ENCODE data around the gene TGOLN2. TPM values are rescaled to one million over a fixed set of nuclear protein-coding genes. Genes with fewer than 3 reads are reported as not detected.

Gene TGOLN2
- total and polyA plus RNA-seq, 10 of the 15 experiments (the other 5 are each of a cell fraction or from before 2014, with no cell fraction given) = 13.8 to 92.3 (median 49.4) TPM

DNA sequence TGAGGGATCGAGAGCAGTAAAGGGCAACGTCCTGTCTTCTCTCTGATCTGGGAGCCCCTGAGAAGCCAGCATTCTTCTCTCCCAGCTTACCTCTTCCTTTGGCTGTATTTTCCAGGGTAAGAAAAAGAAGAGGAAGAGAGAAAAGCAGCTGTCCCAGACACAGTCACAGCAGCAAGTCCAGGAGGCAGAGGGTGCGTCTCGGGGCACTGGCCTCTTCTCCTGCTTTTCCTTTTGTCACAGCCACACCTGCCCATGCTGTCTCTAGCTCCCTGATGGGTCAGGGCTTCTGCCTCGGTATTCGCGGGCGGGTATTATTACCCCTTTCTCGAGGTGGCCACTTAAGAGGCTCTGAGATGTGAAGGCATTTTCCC is 20.3 kb downstream of the TGOLN2 start:
- no peak for DNase-seq (ENCODE audit: low read depth, low spot score)
- no peak overlapping the region for H3K27ac ChIP-seq (ENCODE audit: control insufficient read depth, insufficient read depth)
- no peaks in the 10 kb centered on the region; a peak in 1 of 4 replicates for H3K27me3 ChIP-seq (replicated peaks in 1 of 2; ENCODE audit: control insufficient read depth in 2 of 2, insufficient read depth in 2 of 2, low read length in 1 of 2)
- ChIA-PET SMC1A (ENCODE audit: uncharacterized antibody, unreplicated experiment) (no interaction called here), CTCF (interaction anchor here (1.2 kb wide), 1 partner anchor 11 kb away, joined by 3 read pairs; no protein-coding TSS in a partner anchor), POLR2A (no interaction called here), RAD21 (ENCODE audit: unreplicated experiment) (no interaction called here)
- no peaks in the 10 kb centered on the region for H3K36me3 ChIP-seq (ENCODE audit: control insufficient read depth in 2 of 2, insufficient read depth in 2 of 2, low read length in 1 of 2)
- in situ Hi-C loops (cut with MboI) = no loop called here
- H3K4me3 ChIP-seq = no peak overlapping the region
- WGBS (ENCODE audit: insufficient coverage, insufficient replicate concordance, low lambda C conversion rate, missing lambda C conversion rate) = 54% methylated on average over 9 of the region's 9 CpGs
- FAIRE-seq = no peak
- ATAC-seq = no peak
- TF ChIP-seq YY1 (IDR thresholded peaks at IDR 0.05; ENCODE audit: low read depth, low read length) (no peak), FOS (IDR thresholded peaks at IDR 0.05; ENCODE audit: borderline replicate concordance, extremely low read depth, insufficient read length) (no peak)
- intact Hi-C loops (cut with micrococcal nuclease; ENCODE audit: unreplicated experiment) = no loop called here
- H3K4me1 ChIP-seq (ENCODE audit: control insufficient read depth, insufficient read depth, low read length) = peaks cover 19% of the 10 kb centered on the region
- no peaks in the 10 kb centered on the region for H3K9me3 ChIP-seq (replicated peaks; ENCODE audit: control insufficient read depth, insufficient read depth, low read length)
- H4K20me1 ChIP-seq (ENCODE audit: control insufficient read depth, insufficient read depth) = no peaks in the 10 kb centered on the region
- H3K4me2 ChIP-seq (ENCODE audit: control insufficient read depth, insufficient read depth) = no peak overlapping the region
- BruUV-seq (replicated peaks) = no TSS peak
- H2AFZ ChIP-seq (ENCODE audit: control insufficient read depth, low read depth, low read length) = no peak overlapping the region
- no peak overlapping the region for H3K9ac ChIP-seq (ENCODE audit: control insufficient read depth, insufficient read depth, low read length)
- H3K79me2 ChIP-seq (ENCODE audit: control insufficient read depth, insufficient read depth, low read length) = no peaks in the 10 kb centered on the region

DNA sequence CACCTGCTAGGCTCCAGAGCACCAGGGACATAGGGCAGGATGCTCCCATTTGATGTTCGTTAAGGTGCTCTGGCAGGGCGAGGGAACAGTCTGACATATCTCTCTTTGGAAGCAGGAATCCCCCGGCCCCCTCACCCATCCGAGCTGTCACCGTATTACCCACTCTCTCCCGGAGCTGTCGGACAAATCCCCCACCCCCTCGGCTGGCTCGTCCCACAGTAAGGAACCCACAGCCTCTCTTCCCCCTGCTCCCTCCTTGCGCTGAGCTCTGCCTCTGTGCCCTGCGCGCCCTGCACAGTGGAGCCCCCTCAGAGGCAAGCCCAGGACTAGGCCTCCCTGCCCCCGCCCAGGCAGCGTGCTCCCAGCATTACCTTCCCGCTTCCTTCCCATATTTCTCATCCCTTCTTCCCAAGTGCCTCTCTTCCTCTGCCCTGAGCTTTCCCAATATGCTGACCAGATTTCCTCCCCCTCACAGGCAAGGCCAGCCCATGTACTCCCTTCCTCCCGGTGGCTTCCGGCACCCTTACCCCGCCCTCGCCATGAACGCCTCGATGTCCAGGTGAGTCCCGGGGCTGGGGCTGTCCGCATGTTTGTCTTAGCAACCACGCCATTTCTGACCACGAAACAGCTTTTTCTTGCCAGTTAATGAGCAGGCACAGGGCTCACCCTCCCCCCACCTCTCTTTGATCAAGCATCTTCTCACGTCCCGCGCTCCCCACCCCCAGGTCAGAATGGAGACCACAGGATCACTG is 23.8 kb downstream of the TGOLN2 start:
- Histone ChIP-seq H3K4me1 (ENCODE audit: control insufficient read depth, insufficient read depth, low read length) (peaks cover under 1% of the 10 kb centered on the region; the same call in 1 of the 2 replicates), H3K27ac (ENCODE audit: control insufficient read depth, insufficient read depth) (no peak overlapping the region), H3K9ac (ENCODE audit: control insufficient read depth, insufficient read depth, low read length) (no peak overlapping the region), H3K79me2 (ENCODE audit: control insufficient read depth, insufficient read depth, low read length) (no peaks in the 10 kb centered on the region), H3K4me3 (no peak overlapping the region), H3K36me3 (ENCODE audit: control insufficient read depth in 2 of 2, insufficient read depth in 2 of 2, low read length in 1 of 2) (no peaks in the 10 kb centered on the region), H4K20me1 (ENCODE audit: control insufficient read depth, insufficient read depth) (no peaks in the 10 kb centered on the region), H2AFZ (ENCODE audit: control insufficient read depth, low read depth, low read length) (no peak overlapping the region), H3K9me3 (replicated peaks; ENCODE audit: control insufficient read depth, insufficient read depth, low read length) (no peaks in the 10 kb centered on the region), H3K27me3 (replicated peaks in 1 of 2; ENCODE audit: control insufficient read depth in 2 of 2, insufficient read depth in 2 of 2, low read length in 1 of 2) (peaks cover 0 to 2% of the 10 kb centered on the region in 2 experiments; a peak in 2 of 4 replicates), H3K4me2 (ENCODE audit: control insufficient read depth, insufficient read depth) (no peak overlapping the region)
- ChIA-PET SMC1A (ENCODE audit: uncharacterized antibody, unreplicated experiment) (no interaction called here), RAD21 (ENCODE audit: unreplicated experiment) (no interaction called here), POLR2A (no interaction called here), CTCF (interaction anchor here (0.6 to 0.7 kb wide), 2 partner anchors 186 to 378 kb away, joined by 3 read pairs; no protein-coding TSS in a partner anchor)
- ATAC-seq (no peak), DNase-seq (ENCODE audit: low read depth, low spot score) (no peak), FAIRE-seq (no peak)
- BruUV-seq (replicated peaks) = no TSS peak
- WGBS (ENCODE audit: insufficient coverage, insufficient replicate concordance, low lambda C conversion rate, missing lambda C conversion rate) = 57% methylated on average over 28 of the region's 28 CpGs
- in situ Hi-C loops (cut with MboI) = no loop called here
- intact Hi-C loops (cut with micrococcal nuclease; ENCODE audit: unreplicated experiment) = loop anchor here (5.0 kb wide), 1 partner anchor 248 kb away; no protein-coding TSS in a partner anchor
- TF ChIP-seq, protein P1, sequence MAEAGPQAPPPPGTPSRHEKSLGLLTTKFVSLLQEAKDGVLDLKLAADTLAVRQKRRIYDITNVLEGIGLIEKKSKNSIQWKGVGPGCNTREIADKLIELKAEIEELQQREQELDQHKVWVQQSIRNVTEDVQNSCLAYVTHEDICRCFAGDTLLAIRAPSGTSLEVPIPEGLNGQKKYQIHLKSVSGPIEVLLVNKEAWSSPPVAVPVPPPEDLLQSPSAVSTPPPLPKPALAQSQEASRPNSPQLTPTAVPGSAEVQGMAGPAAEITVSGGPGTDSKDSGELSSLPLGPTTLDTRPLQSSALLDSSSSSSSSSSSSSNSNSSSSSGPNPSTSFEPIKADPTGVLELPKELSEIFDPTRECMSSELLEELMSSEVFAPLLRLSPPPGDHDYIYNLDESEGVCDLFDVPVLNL (IDR thresholded peaks at IDR 0.05; ENCODE audit: low read depth, low read length) = no peak
- no peak for TF ChIP-seq SMAD1 (IDR thresholded peaks at IDR 0.05; ENCODE audit: low read depth, partially characterized antibody)
- no peak for TF ChIP-seq RAD51 (IDR thresholded peaks at IDR 0.05)
- TF ChIP-seq, protein P2, sequence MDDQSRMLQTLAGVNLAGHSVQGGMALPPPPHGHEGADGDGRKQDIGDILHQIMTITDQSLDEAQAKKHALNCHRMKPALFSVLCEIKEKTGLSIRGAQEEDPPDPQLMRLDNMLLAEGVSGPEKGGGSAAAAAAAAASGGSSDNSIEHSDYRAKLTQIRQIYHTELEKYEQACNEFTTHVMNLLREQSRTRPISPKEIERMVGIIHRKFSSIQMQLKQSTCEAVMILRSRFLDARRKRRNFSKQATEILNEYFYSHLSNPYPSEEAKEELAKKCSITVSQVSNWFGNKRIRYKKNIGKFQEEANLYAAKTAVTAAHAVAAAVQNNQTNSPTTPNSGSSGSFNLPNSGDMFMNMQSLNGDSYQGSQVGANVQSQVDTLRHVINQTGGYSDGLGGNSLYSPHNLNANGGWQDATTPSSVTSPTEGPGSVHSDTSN (IDR thresholded peaks at IDR 0.05; ENCODE audit: insufficient replicate concordance, low read depth, low read length) = no peak
- no peak for TF ChIP-seq NRF1 (conservative IDR thresholded peaks at IDR 0.05; ENCODE audit: low read depth, low read length)
- TF ChIP-seq, protein P3, sequence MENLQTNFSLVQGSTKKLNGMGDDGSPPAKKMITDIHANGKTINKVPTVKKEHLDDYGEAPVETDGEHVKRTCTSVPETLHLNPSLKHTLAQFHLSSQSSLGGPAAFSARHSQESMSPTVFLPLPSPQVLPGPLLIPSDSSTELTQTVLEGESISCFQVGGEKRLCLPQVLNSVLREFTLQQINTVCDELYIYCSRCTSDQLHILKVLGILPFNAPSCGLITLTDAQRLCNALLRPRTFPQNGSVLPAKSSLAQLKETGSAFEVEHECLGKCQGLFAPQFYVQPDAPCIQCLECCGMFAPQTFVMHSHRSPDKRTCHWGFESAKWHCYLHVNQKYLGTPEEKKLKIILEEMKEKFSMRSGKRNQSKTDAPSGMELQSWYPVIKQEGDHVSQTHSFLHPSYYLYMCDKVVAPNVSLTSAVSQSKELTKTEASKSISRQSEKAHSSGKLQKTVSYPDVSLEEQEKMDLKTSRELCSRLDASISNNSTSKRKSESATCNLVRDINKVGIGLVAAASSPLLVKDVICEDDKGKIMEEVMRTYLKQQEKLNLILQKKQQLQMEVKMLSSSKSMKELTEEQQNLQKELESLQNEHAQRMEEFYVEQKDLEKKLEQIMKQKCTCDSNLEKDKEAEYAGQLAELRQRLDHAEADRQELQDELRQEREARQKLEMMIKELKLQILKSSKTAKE (IDR thresholded peaks at IDR 0.05; ENCODE audit: low read depth, poor library complexity, severe bottlenecking) = no peak
- TF ChIP-seq CHD2 (IDR thresholded peaks at IDR 0.05; ENCODE audit: borderline replicate concordance, low read depth, low read length) = no peak
- TF ChIP-seq CBX3 (IDR thresholded peaks at IDR 0.05; ENCODE audit: borderline replicate concordance, low read depth) = no peak
- TF ChIP-seq KLF5 (IDR thresholded peaks at IDR 0.05; ENCODE audit: partially characterized antibody) = no peak
- TF ChIP-seq POLR2AphosphoS5 (IDR thresholded peaks at IDR 0.05; ENCODE audit: low read length) = no peak
- no peak for TF ChIP-seq SMAD5 (IDR thresholded peaks at IDR 0.05; ENCODE audit: low read depth)
